Measurements from ENCODE around the gene MAST3. TPM values are rescaled to one million over a fixed set of nuclear protein-coding genes. Genes with fewer than 3 reads are reported as not detected.

The MAST3 gene
- total and polyA plus RNA-seq, 2 donors (not counting 1 experiment from before 2014, with no cell fraction given) = 43.5 to 85.5 TPM

DNA sequence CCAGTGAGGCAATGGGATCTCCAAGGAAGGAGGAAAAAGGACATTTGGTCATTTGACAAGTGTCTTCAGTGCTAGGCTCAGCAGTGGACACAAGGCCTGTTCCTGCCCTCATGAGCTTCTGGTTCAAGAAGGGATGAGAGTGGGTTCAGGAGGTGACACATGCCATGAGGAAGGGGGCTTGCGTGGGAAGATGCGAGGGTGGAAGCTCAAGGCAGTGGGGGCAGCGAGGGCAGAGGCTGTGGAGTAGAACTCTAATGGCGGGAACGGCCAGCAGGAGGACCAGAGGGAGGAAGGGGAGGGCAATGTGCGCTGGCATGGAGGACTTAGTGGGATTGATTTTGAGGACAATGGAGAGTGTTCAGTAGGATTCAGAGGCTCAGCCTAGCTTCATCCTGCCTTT is 58.7 kb downstream of the MAST3 start:
- Mint-ChIP-seq H3K27ac (no peak overlapping the region), H3K4me3 (no peak overlapping the region), H3K9me3 (ENCODE audit: insufficient read depth) (no peaks in the 10 kb centered on the region), H3K27me3 (no peaks in the 10 kb centered on the region), H3K4me1 (peaks cover 27% of the 10 kb centered on the region)
- WGBS (ENCODE audit: insufficient coverage) = 96% methylated on average over 4 of the region's 6 CpGs
- Histone ChIP-seq H3K36me3 (replicated peaks in 1 of 2; ENCODE audit: control extremely low read depth in 1 of 2, control insufficient read depth in 1 of 2, extremely low read depth in 1 of 2, insufficient read depth in 2 of 2, low read length in 1 of 2) (peaks cover 0 to 2% of the 10 kb centered on the region in 2 experiments), H3K9me3 (ENCODE audit: control extremely low read depth in 1 of 3, control insufficient read depth in 2 of 3, insufficient read depth in 1 of 3, low read length in 2 of 3) (no peaks in the 10 kb centered on the region), H3K4me2 (replicated peaks; ENCODE audit: low read depth, low read length, poor library complexity, severe bottlenecking) (no peak overlapping the region), H3K27me3 (replicated peaks in 1 of 4; ENCODE audit: control extremely low read depth in 1 of 4, control insufficient read depth in 3 of 4, insufficient read depth in 4 of 4, low read length in 3 of 4) (no peaks in the 10 kb centered on the region), H4K20me1 (ENCODE audit: control insufficient read depth, insufficient read depth, low read length, poor library complexity, severe bottlenecking) (peaks cover 17% of the 10 kb centered on the region), H2AFZ (ENCODE audit: insufficient read depth, low read depth, low read length, poor library complexity, severe bottlenecking) (no peak overlapping the region), H3K4me3 (ENCODE audit: control extremely low read depth in 1 of 5, extremely low read depth in 1 of 5, insufficient read depth in 1 of 5, low read depth in 2 of 5, low read length in 4 of 5) (no peak overlapping the region), H3K9ac (ENCODE audit: low read length) (no peak overlapping the region), H3K27ac (ENCODE audit: low read length in 2 of 2) (no peak overlapping the region), H3K79me2 (ENCODE audit: control insufficient read depth, insufficient read depth, low read length) (peaks cover 10% of the 10 kb centered on the region), H3K4me1 (ENCODE audit: control insufficient read depth in 2 of 2, insufficient read depth in 2 of 2, low read length in 2 of 2) (peaks cover 21 to 31% of the 10 kb centered on the region in 2 donors)
- ATAC-seq (ENCODE audit: low read depth) (no peak), DNase-seq (no peak)
- ChIA-PET CTCF (interaction anchor here (1.3 to 1.9 kb wide), 3 partner anchors 12 to 96 kb away, joined by 3 to 8 read pairs (median 7); no protein-coding TSS in a partner anchor), POLR2A (no interaction called here)
- intact Hi-C loops (cut with micrococcal nuclease) = no loop called here
- TF ChIP-seq EZH2 (IDR thresholded peaks at IDR 0.05; ENCODE audit: borderline replicate concordance, insufficient read depth, low read depth, low read length, poor library complexity, severe bottlenecking) (no peak), CTCF (IDR thresholded peaks at IDR 0.05) (no peak)

DNA sequence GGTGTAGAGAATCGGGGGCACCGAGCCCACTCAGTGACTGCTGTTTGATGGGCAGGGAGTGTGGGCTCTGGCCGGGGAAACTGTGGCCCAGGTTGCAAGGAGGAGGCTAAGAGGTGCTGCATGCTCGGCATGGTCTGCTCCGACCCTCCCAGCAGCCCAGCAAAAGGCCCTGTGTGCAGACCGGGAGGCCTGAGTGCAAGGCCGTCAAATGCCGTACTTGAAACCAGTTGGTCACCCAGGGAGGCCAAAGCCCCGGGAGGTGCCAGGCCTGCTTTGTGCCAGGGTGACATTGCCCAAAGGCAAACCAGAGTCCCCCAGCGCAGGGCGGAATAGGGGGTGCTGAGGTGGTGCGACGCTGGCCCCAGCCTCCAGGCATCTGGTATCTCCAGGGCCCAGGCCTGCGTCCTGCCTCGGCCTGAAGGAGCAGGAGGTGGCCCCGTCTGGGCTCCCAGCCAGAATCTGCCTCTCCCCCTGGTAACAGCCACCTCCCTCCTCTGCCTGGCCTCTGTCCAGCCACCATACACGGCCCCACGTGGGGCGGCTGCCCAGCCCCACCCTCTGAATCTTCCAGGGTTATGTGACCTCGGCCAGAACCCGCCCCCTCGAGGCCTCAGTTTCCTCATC is 59.4 kb downstream of the MAST3 start:
- peaks cover 28% of the 10 kb centered on the region for H3K4me1 Mint-ChIP-seq
- DNase-seq (no peak), ATAC-seq (ENCODE audit: low read depth) (no peak)
- intact Hi-C loops (cut with micrococcal nuclease) = no loop called here
- 74% methylated on average over 22 of the region's 22 CpGs for WGBS (ENCODE audit: insufficient coverage)
- TF ChIP-seq EZH2 (IDR thresholded peaks at IDR 0.05; ENCODE audit: borderline replicate concordance, insufficient read depth, low read depth, low read length, poor library complexity, severe bottlenecking) = no peak
- TF ChIP-seq CTCF (IDR thresholded peaks at IDR 0.05) = no peak
- H4K20me1 ChIP-seq (ENCODE audit: control insufficient read depth, insufficient read depth, low read length, poor library complexity, severe bottlenecking) = peaks cover 17% of the 10 kb centered on the region
- H3K27ac Mint-ChIP-seq = peak overlapping the region; percentile 41
- H3K9ac ChIP-seq (ENCODE audit: low read length) = no peak overlapping the region
- H3K79me2 ChIP-seq (ENCODE audit: control insufficient read depth, insufficient read depth, low read length) = peaks cover 14% of the 10 kb centered on the region
- H3K27me3 ChIP-seq (replicated peaks in 1 of 4; ENCODE audit: control extremely low read depth in 1 of 4, control insufficient read depth in 3 of 4, insufficient read depth in 4 of 4, low read length in 3 of 4) = no peaks in the 10 kb centered on the region
- no peaks in the 10 kb centered on the region for H3K27me3 Mint-ChIP-seq
- ChIA-PET CTCF (interaction anchor here (0.6 to 1.9 kb wide), 3 partner anchors 11 to 95 kb away, joined by 3 to 8 read pairs (median 7); no protein-coding TSS in a partner anchor), POLR2A (no interaction called here)
- H3K4me3 ChIP-seq (ENCODE audit: control extremely low read depth in 1 of 5, extremely low read depth in 1 of 5, insufficient read depth in 1 of 5, low read depth in 2 of 5, low read length in 4 of 5) = no peak overlapping the region
- no peak overlapping the region for H3K27ac ChIP-seq (ENCODE audit: low read length in 2 of 2)
- H3K9me3 ChIP-seq (ENCODE audit: control extremely low read depth in 1 of 3, control insufficient read depth in 2 of 3, insufficient read depth in 1 of 3, low read length in 2 of 3) = no peaks in the 10 kb centered on the region
- H3K4me2 ChIP-seq (replicated peaks; ENCODE audit: low read depth, low read length, poor library complexity, severe bottlenecking) = no peak overlapping the region
- H3K9me3 Mint-ChIP-seq (ENCODE audit: insufficient read depth) = no peaks in the 10 kb centered on the region
- H3K4me3 Mint-ChIP-seq = no peak overlapping the region
- H3K36me3 ChIP-seq (replicated peaks in 1 of 2; ENCODE audit: control extremely low read depth in 1 of 2, control insufficient read depth in 1 of 2, extremely low read depth in 1 of 2, insufficient read depth in 2 of 2, low read length in 1 of 2) = peaks cover 0 to 2% of the 10 kb centered on the region in 2 experiments
- H3K4me1 ChIP-seq (ENCODE audit: control insufficient read depth in 2 of 2, insufficient read depth in 2 of 2, low read length in 2 of 2) = peaks cover 21 to 30% of the 10 kb centered on the region in 2 donors
- no peak overlapping the region for H2AFZ ChIP-seq (ENCODE audit: insufficient read depth, low read depth, low read length, poor library complexity, severe bottlenecking)
